Neural progenitor cell (in vitro differentiated cells): ENCODE measurements around the gene COPS8. TPM values are rescaled to one million over a fixed set of nuclear protein-coding genes. Genes with fewer than 3 reads are reported as not detected.
A peak's percentile ranks its signal among the peaks of the same experiment; 100 is the strongest.

Source experiments
- DNase-seq: peaks from one replicate; pipeline ENCODE4 v3.0.0-alpha.2; 2016; ENCODE audit warnings: low spot score
- H2AFZ ChIP-seq: fragments of 200-600 bp; sonication (generic); replicated peaks from 2 replicates; pipeline ENCODE4 v1.6.1; 2016; ENCODE audit warnings: antibody characterized with exemption
- H3F3A ChIP-seq: fragments of 200-600 bp; sonication (generic); 2 replicates; pipeline ENCODE4 v1.6.1; 2016; ENCODE audit warnings: antibody characterized with exemption, low read depth
- H3K27ac ChIP-seq: fragments of 200-600 bp; sonication (generic); 2 replicates; pipeline ENCODE4 v1.5.1; 2016; ENCODE audit warnings: mild to moderate bottlenecking
- H3K27me3 ChIP-seq: fragments of 200-600 bp; sonication (generic); 2 replicates; pipeline ENCODE4 v1.6.1; 2016; ENCODE audit warnings: mild to moderate bottlenecking, moderate library complexity
- H3K36me3 ChIP-seq: fragments of 200-600 bp; sonication (generic); 2 replicates; pipeline ENCODE4 v1.5.1; 2016
- H3K4me1 ChIP-seq: fragments of 200-600 bp; sonication (generic); 2 replicates; pipeline ENCODE4 v1.6.1; 2016; ENCODE audit warnings: mixed run types
- H3K4me2 ChIP-seq: fragments of 200-600 bp; sonication (generic); 2 replicates; pipeline ENCODE4 v1.6.1; 2016
- H3K4me3 ChIP-seq: fragments of 200-600 bp; sonication (generic); 2 replicates; pipeline ENCODE4 v1.5.1; 2016
- H3K79me2 ChIP-seq: fragments of 200-600 bp; sonication (generic); 2 replicates; pipeline ENCODE4 v1.6.1; 2016; ENCODE audit warnings: low read depth
- H3K9ac ChIP-seq: fragments of 200-600 bp; sonication (generic); 2 replicates; pipeline ENCODE4 v1.6.1; 2016
- H3K9me3 ChIP-seq: fragments of 200-600 bp; sonication (generic); 2 replicates; pipeline ENCODE4 v1.5.1; 2016; ENCODE audit warnings: low read depth
- H4K20me1 ChIP-seq: fragments of 200-600 bp; sonication (generic); 2 replicates; pipeline ENCODE4 v1.6.1; 2016; ENCODE audit warnings: low read depth
- H3K27ac Mint-ChIP-seq: 3 replicates; pipeline ENCODE4 v1.8.0; 2021; ENCODE audit warnings: mixed read lengths
- H3K27me3 Mint-ChIP-seq: 2 replicates; pipeline ENCODE4 v1.8.0; 2022; ENCODE audit warnings: low read depth, mild to moderate bottlenecking, inconsistent platforms, moderate library complexity, mixed read lengths; ENCODE audit not compliant: insufficient read depth
- H3K36me3 Mint-ChIP-seq: 3 replicates; pipeline ENCODE4 v1.8.0; 2021; ENCODE audit warnings: mixed read lengths
- H3K4me1 Mint-ChIP-seq: 3 replicates; pipeline ENCODE4 v1.8.0; 2021; ENCODE audit warnings: mixed read lengths
- H3K4me3 Mint-ChIP-seq: 3 replicates; pipeline ENCODE4 v1.8.0; 2021; ENCODE audit warnings: mild to moderate bottlenecking, moderate library complexity, mixed read lengths
- H3K9me3 Mint-ChIP-seq: 3 replicates; pipeline ENCODE4 v1.8.0; 2020; ENCODE audit warnings: mixed read lengths
- EZH2 ChIP-seq: fragments of 200-600 bp; sonication (generic); IDR thresholded peaks from 2 replicates; pipeline ENCODE4 v1.6.1; 2017; ENCODE audit warnings: antibody characterized with exemption, mild to moderate bottlenecking, moderate library complexity
- EZH2phosphoT487 ChIP-seq: fragments of 200-600 bp; sonication (generic); IDR thresholded peaks from 2 replicates; pipeline ENCODE4 v1.6.1; 2017; ENCODE audit warnings: antibody characterized with exemption
- total RNA-seq: library from RNA; depleted of rRNA; stranded (reverse); fragments of >200 nt; gene quantifications from 2 replicates; pipeline ENCODE4 v1.2.3, GENCODE V29; 2015; ENCODE audit warnings: low replicate concordance
- TF ChIP-seq, protein P1 (sequence below): fragments of 200-600 bp; sonication (generic); IDR thresholded peaks from 2 replicates; pipeline ENCODE4 v1.5.1; 2017; ENCODE audit warnings: antibody characterized with exemption, mild to moderate bottlenecking

COPS8 gene
- total RNA-seq, 1 donor from 2014 or later: 267 TPM

DNA sequence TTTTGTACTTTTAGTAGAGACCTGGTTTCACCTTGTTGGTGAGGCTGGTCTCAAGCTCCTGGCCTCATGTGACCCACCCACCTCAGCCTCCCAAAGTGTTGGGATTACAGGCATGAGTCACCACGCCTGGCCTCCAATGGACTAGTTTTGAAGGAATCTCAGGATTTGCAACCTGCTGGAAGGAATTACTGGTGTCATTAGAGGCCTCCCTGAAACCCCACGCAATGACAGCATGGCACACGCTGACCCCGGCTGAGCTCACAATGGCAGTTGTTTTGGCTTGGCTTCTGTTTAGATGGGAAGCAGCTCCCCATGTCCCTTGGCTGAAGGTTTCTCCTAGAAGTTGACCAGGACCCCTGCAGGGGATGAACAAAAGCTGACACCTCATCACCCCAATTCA, 23.1 kb upstream of the COPS8 start:
- no peak overlapping the region for H3K4me2 ChIP-seq
- H3K36me3 ChIP-seq: no peaks in the 10 kb centered on the region
- H3K4me1 ChIP-seq: peaks cover 19% of the 10 kb centered on the region
- Mint-ChIP-seq H3K36me3 (no peaks in the 10 kb centered on the region), H3K27ac (no peak overlapping the region), H3K4me3 (no peak overlapping the region), H3K4me1 (peaks cover 24% of the 10 kb centered on the region), H3K9me3 (peaks cover 2% of the 10 kb centered on the region), H3K27me3 (peaks cover 4% of the 10 kb centered on the region)
- H4K20me1 ChIP-seq: peaks cover 4% of the 10 kb centered on the region
- H3K27ac ChIP-seq: no peak overlapping the region
- peak; percentile 31 for DNase-seq
- no peaks in the 10 kb centered on the region for H3K79me2 ChIP-seq
- TF ChIP-seq EZH2 (no peak), EZH2phosphoT487 (no peak)
- TF ChIP-seq, protein P1, sequence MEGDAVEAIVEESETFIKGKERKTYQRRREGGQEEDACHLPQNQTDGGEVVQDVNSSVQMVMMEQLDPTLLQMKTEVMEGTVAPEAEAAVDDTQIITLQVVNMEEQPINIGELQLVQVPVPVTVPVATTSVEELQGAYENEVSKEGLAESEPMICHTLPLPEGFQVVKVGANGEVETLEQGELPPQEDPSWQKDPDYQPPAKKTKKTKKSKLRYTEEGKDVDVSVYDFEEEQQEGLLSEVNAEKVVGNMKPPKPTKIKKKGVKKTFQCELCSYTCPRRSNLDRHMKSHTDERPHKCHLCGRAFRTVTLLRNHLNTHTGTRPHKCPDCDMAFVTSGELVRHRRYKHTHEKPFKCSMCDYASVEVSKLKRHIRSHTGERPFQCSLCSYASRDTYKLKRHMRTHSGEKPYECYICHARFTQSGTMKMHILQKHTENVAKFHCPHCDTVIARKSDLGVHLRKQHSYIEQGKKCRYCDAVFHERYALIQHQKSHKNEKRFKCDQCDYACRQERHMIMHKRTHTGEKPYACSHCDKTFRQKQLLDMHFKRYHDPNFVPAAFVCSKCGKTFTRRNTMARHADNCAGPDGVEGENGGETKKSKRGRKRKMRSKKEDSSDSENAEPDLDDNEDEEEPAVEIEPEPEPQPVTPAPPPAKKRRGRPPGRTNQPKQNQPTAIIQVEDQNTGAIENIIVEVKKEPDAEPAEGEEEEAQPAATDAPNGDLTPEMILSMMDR: no peak
- H2AFZ ChIP-seq: no peak overlapping the region
- no peak overlapping the region for H3K9ac ChIP-seq
- peaks cover 11% of the 10 kb centered on the region for H3F3A ChIP-seq
- no peaks in the 10 kb centered on the region for H3K9me3 ChIP-seq
- H3K4me3 ChIP-seq: no peak overlapping the region
- H3K27me3 ChIP-seq: no peaks in the 10 kb centered on the region

GRCh38 chr2:237064203-237065070, 21.3 kb upstream of the COPS8 start:
- DNase-seq: peak; percentile 33
- H3K4me1 Mint-ChIP-seq: peaks cover 24% of the 10 kb centered on the region
- Histone ChIP-seq H3K4me2 (no peak overlapping the region), H3K4me3 (no peak overlapping the region), H3K79me2 (no peaks in the 10 kb centered on the region), H3K9ac (no peak overlapping the region), H3K27me3 (no peaks in the 10 kb centered on the region), H3K4me1 (peaks cover 19% of the 10 kb centered on the region), H4K20me1 (peaks cover 4% of the 10 kb centered on the region), H2AFZ (no peak overlapping the region), H3K9me3 (no peaks in the 10 kb centered on the region), H3F3A (peaks cover 11% of the 10 kb centered on the region), H3K36me3 (no peaks in the 10 kb centered on the region), H3K27ac (no peak overlapping the region)
- TF ChIP-seq, protein P1: no peak
- H3K27me3 Mint-ChIP-seq: peaks cover 4% of the 10 kb centered on the region
- H3K9me3 Mint-ChIP-seq: peaks cover 2% of the 10 kb centered on the region
- no peak overlapping the region for H3K27ac Mint-ChIP-seq
- H3K36me3 Mint-ChIP-seq: no peaks in the 10 kb centered on the region
- no peak overlapping the region for H3K4me3 Mint-ChIP-seq

DNA sequence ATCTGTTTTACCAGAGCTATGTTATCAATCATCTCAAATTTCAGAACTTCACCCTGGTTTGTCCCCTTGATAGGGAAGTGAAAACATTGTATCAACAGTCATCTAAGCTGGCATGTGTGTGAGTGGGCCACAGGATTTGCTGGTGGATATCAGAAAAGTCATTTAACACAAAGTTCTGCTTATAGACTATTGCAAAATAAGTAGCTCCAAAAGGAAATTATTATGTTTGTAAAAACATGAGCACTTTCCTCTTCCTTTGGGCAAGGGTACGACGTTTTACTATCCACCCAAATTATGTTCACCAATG, 20.7 kb upstream of the COPS8 start:
- H3K36me3 Mint-ChIP-seq: no peaks in the 10 kb centered on the region
- Histone ChIP-seq H3K79me2 (no peaks in the 10 kb centered on the region), H3K9ac (no peak overlapping the region), H3K4me2 (no peak overlapping the region), H3K4me3 (no peak overlapping the region), H3K9me3 (no peaks in the 10 kb centered on the region), H3K27ac (no peak overlapping the region), H3K27me3 (no peaks in the 10 kb centered on the region), H3F3A (peaks cover 11% of the 10 kb centered on the region), H3K4me1 (peaks cover 19% of the 10 kb centered on the region), H2AFZ (no peak overlapping the region), H4K20me1 (peaks cover 4% of the 10 kb centered on the region), H3K36me3 (no peaks in the 10 kb centered on the region)
- no peak for TF ChIP-seq EZH2
- TF ChIP-seq, protein P1: no peak
- no peak for TF ChIP-seq EZH2phosphoT487
- H3K27ac Mint-ChIP-seq: no peak overlapping the region
- peaks cover 2% of the 10 kb centered on the region for H3K9me3 Mint-ChIP-seq
- peaks cover 4% of the 10 kb centered on the region for H3K27me3 Mint-ChIP-seq
- peaks cover 24% of the 10 kb centered on the region for H3K4me1 Mint-ChIP-seq
- no peak overlapping the region for H3K4me3 Mint-ChIP-seq
- DNase-seq: no peak
